ENCODE data around the gene COL7A1.

COL7A1 gene

GRCh38 chr3:48617559-48617958 lies 22.4 kb upstream of the COL7A1 start:
- no peak for TF ChIP-seq EGR1 (IDR thresholded peaks at IDR 0.05)
- TF ChIP-seq RAD21 (IDR thresholded peaks at IDR 0.05; ENCODE audit: low read depth): no peak
- no peak for TF ChIP-seq TAF1 (IDR thresholded peaks at IDR 0.05; ENCODE audit: low read depth)
- peak; percentile 47; the same call in 1 of the 2 replicates for TF ChIP-seq USF1 (IDR thresholded peaks at IDR 0.05)
- TF ChIP-seq YY1 (IDR thresholded peaks at IDR 0.05; ENCODE audit: low read depth): no peak
- no peak for TF ChIP-seq TEAD4 (IDR thresholded peaks at IDR 0.05)
- 0 out of 2 replicates have a peak, but pooled peaks have one; percentile 19 for TF ChIP-seq TCF12 (IDR thresholded peaks at IDR 0.05; ENCODE audit: low read depth)

DNA sequence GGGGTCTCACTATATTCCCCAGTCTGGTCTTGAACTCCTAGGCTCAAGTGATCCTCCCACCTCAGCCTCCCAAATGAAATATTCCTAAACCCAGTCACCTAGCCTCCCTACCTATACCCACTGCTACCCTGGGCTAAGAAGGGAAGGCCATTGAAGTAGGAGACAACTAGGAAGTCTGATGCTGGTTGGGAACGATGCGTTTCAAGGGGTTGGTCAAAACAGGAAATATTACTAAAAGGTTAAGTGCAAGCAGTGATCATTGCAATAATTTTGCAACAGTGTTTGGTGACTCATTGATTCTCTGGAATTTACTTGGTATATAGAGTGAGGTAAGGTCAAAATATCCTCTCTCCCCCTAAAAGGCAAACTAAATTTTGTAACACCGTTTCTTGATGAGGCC lies 18.9 kb upstream of the COL7A1 start:
- TF ChIP-seq RAD21 (IDR thresholded peaks at IDR 0.05; ENCODE audit: low read depth) (no peak), TCF12 (IDR thresholded peaks at IDR 0.05; ENCODE audit: low read depth) (no peak), ZBTB7A (IDR thresholded peaks at IDR 0.05; ENCODE audit: low read depth) (no peak), EGR1 (IDR thresholded peaks at IDR 0.05) (no peak), CREB1 (IDR thresholded peaks at IDR 0.05; ENCODE audit: low read depth) (no peak), TAF1 (IDR thresholded peaks at IDR 0.05; ENCODE audit: low read depth) (no peak), FOXM1 (IDR thresholded peaks at IDR 0.05; ENCODE audit: borderline replicate concordance, low read depth) (no peak), TEAD4 (IDR thresholded peaks at IDR 0.05) (no peak), NFIC (IDR thresholded peaks at IDR 0.05) (no peak), REST (IDR thresholded peaks at IDR 0.05; ENCODE audit: low read depth) (no peak), YY1 (IDR thresholded peaks at IDR 0.05; ENCODE audit: low read depth) (no peak), EP300 (IDR thresholded peaks at IDR 0.05; ENCODE audit: borderline replicate concordance) (no peak), USF1 (IDR thresholded peaks at IDR 0.05) (no peak), CEBPB (IDR thresholded peaks at IDR 0.05) (no peak), MAX (IDR thresholded peaks at IDR 0.05) (no peak)

GRCh38 chr3:48612309-48612708 lies 17.2 kb upstream of the COL7A1 start:
- TF ChIP-seq EGR1 (IDR thresholded peaks at IDR 0.05): no peak
- no peak for TF ChIP-seq CREB1 (IDR thresholded peaks at IDR 0.05; ENCODE audit: low read depth)

DNA sequence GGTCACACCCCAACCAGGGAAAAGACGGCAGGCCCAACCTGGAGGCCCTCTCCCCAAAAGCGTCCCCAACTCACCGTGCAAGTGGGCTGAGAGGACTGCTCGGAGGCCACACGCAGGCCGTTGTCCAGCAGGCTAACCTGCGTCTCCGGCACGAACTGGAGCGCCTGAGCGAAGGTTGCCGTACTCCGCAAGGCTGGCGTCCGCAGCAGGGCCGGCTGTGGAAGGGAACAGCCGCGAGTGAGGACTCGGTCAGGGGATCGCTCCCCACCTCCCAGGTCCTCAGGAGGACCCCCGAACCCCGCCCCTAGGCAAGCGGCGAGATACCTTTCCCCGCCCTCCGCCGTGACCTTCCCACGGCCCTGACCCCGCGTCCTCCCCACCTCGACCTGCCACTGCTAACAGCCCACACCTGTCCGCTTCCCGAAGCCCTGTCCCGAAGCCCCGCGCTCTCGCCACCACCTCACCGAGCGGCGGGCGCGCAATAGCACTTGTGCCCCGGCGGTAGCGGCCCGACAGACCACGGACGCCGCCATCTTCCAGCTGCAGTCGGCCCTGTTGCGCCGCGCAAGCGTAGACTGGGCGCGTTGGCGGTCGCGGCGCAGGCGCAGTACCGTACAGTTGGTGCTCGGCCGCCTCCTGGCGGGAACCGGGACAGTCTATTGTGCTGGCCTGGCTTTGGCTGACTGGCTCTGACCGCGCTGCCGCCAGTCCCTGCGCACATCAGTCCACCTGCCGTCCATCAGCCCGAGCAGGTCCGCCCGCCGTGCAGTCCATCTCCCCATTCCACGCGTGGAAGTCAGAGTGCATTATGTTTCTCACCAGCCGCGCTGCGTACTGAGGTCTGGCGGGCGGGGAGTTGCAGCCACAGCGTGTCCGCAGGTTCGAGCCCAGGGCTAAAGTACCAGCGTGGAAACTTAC lies 14.2 kb upstream of the COL7A1 start, which contains the start of gene UQCRC1:
TSS of gene UQCRC1 (minus strand) at position 559 of the 918 bp plus-strand sequence. CDS start at position 533, 26 bp downstream.
- TF ChIP-seq FOXM1 (IDR thresholded peaks at IDR 0.05; ENCODE audit: borderline replicate concordance, low read depth): no peak
- TF ChIP-seq CEBPB (IDR thresholded peaks at IDR 0.05): no peak
- no peak; the same call in 1 of the 2 replicates for TF ChIP-seq EP300 (IDR thresholded peaks at IDR 0.05; ENCODE audit: borderline replicate concordance)
- TF ChIP-seq TCF12 (IDR thresholded peaks at IDR 0.05; ENCODE audit: low read depth): 0 out of 2 replicates have a peak, but pooled peaks have one; percentile 49
- TF ChIP-seq RAD21 (IDR thresholded peaks at IDR 0.05; ENCODE audit: low read depth): peak; percentile 33; the same call in 1 of the 2 replicates
- peak; percentile 88 for TF ChIP-seq MAX (IDR thresholded peaks at IDR 0.05)
- TF ChIP-seq EGR1 (IDR thresholded peaks at IDR 0.05): peak; percentile 87
- no peak for TF ChIP-seq REST (IDR thresholded peaks at IDR 0.05; ENCODE audit: low read depth)
- TF ChIP-seq NFIC (IDR thresholded peaks at IDR 0.05): no peak
- TF ChIP-seq ZBTB7A (IDR thresholded peaks at IDR 0.05; ENCODE audit: low read depth): no peak
- no peak for TF ChIP-seq CREB1 (IDR thresholded peaks at IDR 0.05; ENCODE audit: low read depth)
- TF ChIP-seq USF1 (IDR thresholded peaks at IDR 0.05): no peak
- TF ChIP-seq TAF1 (IDR thresholded peaks at IDR 0.05; ENCODE audit: low read depth): peak; percentile 96
- TF ChIP-seq YY1 (IDR thresholded peaks at IDR 0.05; ENCODE audit: low read depth): peak; percentile 97
- TF ChIP-seq TEAD4 (IDR thresholded peaks at IDR 0.05): 0 out of 2 replicates have a peak, but pooled peaks have one; percentile 31

- TF ChIP-seq TCF12 (IDR thresholded peaks at IDR 0.05; ENCODE audit: low read depth) (no peak), RAD21 (IDR thresholded peaks at IDR 0.05; ENCODE audit: low read depth) (no peak), CEBPB (IDR thresholded peaks at IDR 0.05) (no peak)
Observed at GRCh38 chr3:48607519-48607918, 12.4 kb upstream of the COL7A1 start.
